GM23338 (cell line): ENCODE measurements around the gene EIF3L. TPM values are rescaled to one million over a fixed set of nuclear protein-coding genes. Genes with fewer than 3 reads are reported as not detected.

Experiments used
- ATAC-seq: fragments of 200-7000 bp; cut with Tn5 transposase; 3 replicates; pipeline ENCODE4 v1.9.1; 2020
- DNase-seq: peaks from one replicate; pipeline ENCODE4 v3.0.0-alpha.2; 2015; ENCODE audit warnings: low spot score
- H2AFZ ChIP-seq: fragments of 200-600 bp; sonication (generic); 2 replicates; pipeline ENCODE4 v1.8.0; 2016; ENCODE audit warnings: antibody characterized with exemption, mild to moderate bottlenecking, moderate library complexity
- H3F3A ChIP-seq: fragments of 200-600 bp; sonication (generic); replicated peaks from 2 replicates; pipeline ENCODE4 v1.8.0; 2017; ENCODE audit warnings: antibody characterized with exemption, mixed run types, low read depth
- H3K27ac ChIP-seq: fragments of 200-600 bp; sonication (generic); 2 replicates; pipeline ENCODE4 v1.6.1; 2016; ENCODE audit warnings: low read depth
- H3K27me3 ChIP-seq: fragments of 200-600 bp; sonication (generic); 2 replicates; pipeline ENCODE4 v1.8.0; 2016; ENCODE audit warnings: mild to moderate bottlenecking, mixed run types, moderate library complexity; ENCODE audit not compliant: insufficient read depth
- H3K36me3 ChIP-seq: fragments of 200-600 bp; sonication (generic); 2 replicates; pipeline ENCODE4 v1.8.0; 2016; ENCODE audit warnings: mild to moderate bottlenecking; ENCODE audit not compliant: insufficient read depth
- H3K4me1 ChIP-seq: fragments of 200-600 bp; sonication (generic); 2 replicates; pipeline ENCODE4 v1.8.0; 2016; ENCODE audit warnings: mild to moderate bottlenecking, moderate library complexity; ENCODE audit not compliant: insufficient read depth
- H3K4me2 ChIP-seq: fragments of 200-600 bp; sonication (generic); 2 replicates; pipeline ENCODE4 v1.7.1; 2017; ENCODE audit warnings: mixed run types
- H3K4me3 ChIP-seq: fragments of 200-600 bp; sonication (generic); 2 replicates; pipeline ENCODE4 v1.6.1; 2016; ENCODE audit warnings: mixed run types
- H3K79me2 ChIP-seq: fragments of 200-600 bp; sonication (generic); replicated peaks from 2 replicates; pipeline ENCODE4 v1.8.0; 2017; ENCODE audit warnings: mild to moderate bottlenecking; ENCODE audit not compliant: insufficient read depth
- H3K9me2 ChIP-seq: fragments of 200-600 bp; sonication (generic); 2 replicates; pipeline ENCODE4 v1.8.0; 2017; ENCODE audit not compliant: insufficient read depth
- H4K20me1 ChIP-seq: fragments of 200-600 bp; sonication (generic); replicated peaks from 2 replicates; pipeline ENCODE4 v1.8.0; 2017; ENCODE audit warnings: mild to moderate bottlenecking; ENCODE audit not compliant: insufficient read depth
- H3K27ac Mint-ChIP-seq: 2 replicates; pipeline ENCODE4 v1.8.0; 2020; ENCODE audit warnings: inconsistent platforms, mild to moderate bottlenecking, moderate library complexity, mixed read lengths
- H3K27me3 Mint-ChIP-seq: 3 replicates; pipeline ENCODE4 v1.8.0; 2022; ENCODE audit warnings: low read depth, mild to moderate bottlenecking, moderate library complexity, mixed read lengths, inconsistent platforms; ENCODE audit not compliant: insufficient read depth, poor library complexity
- H3K36me3 Mint-ChIP-seq: 3 replicates; pipeline ENCODE4 v1.8.0; 2021; ENCODE audit warnings: low read depth, mild to moderate bottlenecking, inconsistent platforms, moderate library complexity, mixed read lengths
- H3K4me1 Mint-ChIP-seq: 3 replicates; pipeline ENCODE4 v1.8.0; 2020; ENCODE audit warnings: mild to moderate bottlenecking, inconsistent platforms, mixed read lengths
- H3K4me3 Mint-ChIP-seq: 3 replicates; pipeline ENCODE4 v1.8.0; 2021; ENCODE audit warnings: moderate library complexity, mild to moderate bottlenecking, inconsistent platforms, mixed read lengths
- H3K9me3 Mint-ChIP-seq: 3 replicates; pipeline ENCODE4 v1.8.0; 2020; ENCODE audit warnings: moderate library complexity, mild to moderate bottlenecking, inconsistent platforms, mixed read lengths
- CREB1 ChIP-seq: fragments of 250-450 bp; sonication (Bioruptor Pico); IDR thresholded peaks from 2 replicates; pipeline ENCODE4 v1.5.0; 2020; ENCODE audit warnings: low read depth, mild to moderate bottlenecking, moderate library complexity
- CTCF ChIP-seq, 2 experiments: fragments of 200-600 bp in 1 of 2; sonication (generic) in 1 of 2; conservative IDR thresholded peaks; 2 replicates each; pipeline versions ENCODE4 v1.5.1 to v1.6.1; 2016 to 2017; ENCODE audit warnings: antibody characterized with exemption in 2 of 2, low read depth in 2 of 2, mild to moderate bottlenecking in 2 of 2, moderate library complexity in 1 of 2
- ETS1 ChIP-seq: IDR thresholded peaks from 2 replicates; pipeline ENCODE4 v1.6.1; 2016; ENCODE audit warnings: antibody characterized with exemption
- EZH2 ChIP-seq: fragments of 200-600 bp; sonication (generic); IDR thresholded peaks from one replicate; pipeline ENCODE4 v1.8.0; 2017; ENCODE audit warnings: antibody characterized with exemption, mild to moderate bottlenecking, low read depth; ENCODE audit not compliant: unreplicated experiment
- EZH2phosphoT487 ChIP-seq: fragments of 200-600 bp; sonication (generic); IDR thresholded peaks from one replicate; pipeline ENCODE4 v1.8.1; 2018; ENCODE audit warnings: antibody characterized with exemption; ENCODE audit not compliant: unreplicated experiment
- JUNB ChIP-seq: IDR thresholded peaks from one replicate; pipeline ENCODE4 v1.6.1; 2016; ENCODE audit warnings: antibody characterized with exemption; ENCODE audit not compliant: unreplicated experiment
- NANOG ChIP-seq: IDR thresholded peaks from 2 replicates; pipeline ENCODE4 v1.6.1; 2016; ENCODE audit warnings: antibody characterized with exemption, borderline replicate concordance
- POLR2AphosphoS5 ChIP-seq: IDR thresholded peaks from 2 replicates; pipeline ENCODE4 v1.6.1; 2016; ENCODE audit warnings: antibody characterized with exemption, low read depth
- REST ChIP-seq: IDR thresholded peaks from one replicate; pipeline ENCODE4 v1.6.1; 2018; ENCODE audit warnings: antibody characterized with exemption; ENCODE audit not compliant: unreplicated experiment
- STAT1 ChIP-seq: IDR thresholded peaks from one replicate; pipeline ENCODE4 v1.6.1; 2016; ENCODE audit warnings: antibody characterized with exemption; ENCODE audit not compliant: unreplicated experiment
- ZNF114 ChIP-seq: fragments of 250-450 bp; sonication (Bioruptor Pico); IDR thresholded peaks from 2 replicates; pipeline ENCODE4 v1.5.0; 2020; ENCODE audit warnings: mild to moderate bottlenecking, moderate library complexity
- ZNF331 ChIP-seq: fragments of 250-450 bp; sonication (Bioruptor Pico); IDR thresholded peaks from 2 replicates; pipeline ENCODE4 v1.5.0; 2020; ENCODE audit warnings: low read depth, mild to moderate bottlenecking, moderate library complexity
- ZNF462 ChIP-seq: fragments of 250-450 bp; sonication (Bioruptor Pico); IDR thresholded peaks from 2 replicates; pipeline ENCODE4 v1.5.0; 2020; ENCODE audit warnings: mild to moderate bottlenecking, moderate library complexity
- polyA plus RNA-seq: library from polyadenylated mRNA; unstranded; fragments of >200 nt; fragmentation: Nextera tagmentation; extraction: Ambion mirVana; gene quantifications from 2 replicates; pipeline ENCODE4 v1.2.1, GENCODE V29; 2016
- total RNA-seq: library from RNA; depleted of rRNA; stranded (reverse); fragments of >200 nt; shearing (Covaris generic); gene quantifications from 2 replicates; pipeline ENCODE4 v1.2.3, GENCODE V29; 2014

EIF3L gene
- total and polyA plus RNA-seq, 2 experiments from 2014 or later: 430 to 459 TPM

- peak overlapping the region; percentile 88 for H3K4me2 ChIP-seq
- no peaks in the 10 kb centered on the region for H3K79me2 ChIP-seq
- no peak overlapping the region for H3K27ac ChIP-seq
- no peaks in the 10 kb centered on the region for H3K9me2 ChIP-seq
- peak overlapping the region; percentile 59 for H3K4me3 ChIP-seq
- H3K4me1 Mint-ChIP-seq: peaks cover 36% of the 10 kb centered on the region
- H3K27ac Mint-ChIP-seq: peak overlapping the region; percentile 97; the same call in 1 of the 2 replicates
- 0 out of 2 replicates have a peak, but pooled peaks have one; percentile 2 for TF ChIP-seq CREB1 (CRISPR knock-in tag)
- TF ChIP-seq NANOG: no peak
- no peak for TF ChIP-seq EZH2
- no peak for TF ChIP-seq ZNF331
- TF ChIP-seq ETS1: no peak
- peak; percentile 25 to 49; a peak in 3 of 4 replicates for TF ChIP-seq CTCF (conservative IDR thresholded peaks at IDR 0.05; ENCODE audit: low read depth in 2 of 2)
- TF ChIP-seq ZNF114 (CRISPR knock-in tag): no peak
- TF ChIP-seq JUNB: no peak
- peak; percentile 31; the same call in 1 of the 2 replicates for TF ChIP-seq POLR2AphosphoS5
- TF ChIP-seq EZH2phosphoT487: no peak
- TF ChIP-seq REST: no peak
- TF ChIP-seq STAT1: no peak
- TF ChIP-seq ZNF462 (CRISPR knock-in tag): no peak
- H3F3A ChIP-seq: peaks cover 19% of the 10 kb centered on the region
- DNase-seq (peak; percentile 77), ATAC-seq (peak; percentile 52)
- peaks cover 45% of the 10 kb centered on the region for H3K27me3 Mint-ChIP-seq
- peak overlapping the region; percentile 74 for H3K4me3 Mint-ChIP-seq
- peaks cover 14% of the 10 kb centered on the region for H3K36me3 Mint-ChIP-seq
- H3K27me3 ChIP-seq: peaks cover 39% of the 10 kb centered on the region
- no peaks in the 10 kb centered on the region for H4K20me1 ChIP-seq
- peaks cover 25% of the 10 kb centered on the region for H3K4me1 ChIP-seq
- H3K36me3 ChIP-seq: peaks cover 4% of the 10 kb centered on the region; the same call in 1 of the 2 replicates
- peak overlapping the region; percentile 96 for H2AFZ ChIP-seq
- H3K9me3 Mint-ChIP-seq: no peaks in the 10 kb centered on the region; the same call in 2 of the 3 replicates
Observed at GRCh38 chr22:37818409-37819104, 30.7 kb upstream of the EIF3L start.
